PC-9 (cell line): ENCODE results near the gene MCF2L.

Experiments used
- CTCF ChIP-seq: fragments of 200-600 bp; sonication (generic); conservative IDR thresholded peaks from 2 replicates; pipeline ENCODE4 v1.6.1; 2017; ENCODE audit warnings: mixed run types, antibody characterized with exemption, mild to moderate bottlenecking, moderate library complexity
- EZH2 ChIP-seq: fragments of 200-600 bp; sonication (generic); IDR thresholded peaks from 2 replicates; pipeline ENCODE4 v1.8.0; 2017; ENCODE audit warnings: antibody characterized with exemption, low read depth

GRCh38 chr13:113057084-113057483 lies 88.1 kb downstream of the MCF2L start:
- TF ChIP-seq CTCF, result no peak
- no peak for TF ChIP-seq EZH2
